Thyroid gland (tissue), 4 donors: Measurements from ENCODE around the gene SLC25A45. TPM values are rescaled to one million over a fixed set of nuclear protein-coding genes. Genes with fewer than 3 reads are reported as not detected.

Experiments used
- DNase-seq, 2 donors: peaks; one replicate each; pipeline ENCODE4 v3.0.0-alpha.2; 2019
- H3K27ac ChIP-seq, 3 donors: fragments of 200-600 bp; sonication (generic); 1 replicate in 2 of 3; 2 replicates in 1 of 3; pipeline ENCODE4 v1.5.1; 2016 to 2019; ENCODE audit warnings: mild to moderate bottlenecking in 1 of 3, moderate library complexity in 1 of 3
- H3K27me3 ChIP-seq: fragments of 200-600 bp; sonication (generic); one replicate; pipeline ENCODE4 v1.5.1; 2019
- H3K36me3 ChIP-seq, 2 donors: fragments of 200-600 bp; sonication (generic); one replicate each; pipeline ENCODE4 v1.5.1; 2016 to 2019
- H3K4me1 ChIP-seq, 2 donors: fragments of 200-600 bp; sonication (generic); one replicate each; pipeline ENCODE4 v1.5.1; 2017 to 2019
- H3K4me3 ChIP-seq, 3 donors: fragments of 200-600 bp; sonication (generic); replicated peaks in 1 of 3; 1 replicate in 2 of 3; 2 replicates in 1 of 3; pipeline ENCODE4 v1.5.1; 2016; ENCODE audit warnings: mild to moderate bottlenecking in 1 of 3
- H3K9me3 ChIP-seq: fragments of 200-600 bp; sonication (generic); one replicate; pipeline ENCODE4 v1.5.1; 2017
- CTCF ChIP-seq, 6 experiments: fragments of 200-600 bp in 3 of 6; fragments of 450-650 bp in 3 of 6; sonication (generic) in 3 of 6; IDR thresholded peaks; one replicate each; pipeline ENCODE4 v1.5.1; 2016 to 2019; ENCODE audit warnings: antibody characterized with exemption in 6 of 6, mild to moderate bottlenecking in 2 of 6, inconsistent platforms in 1 of 6, moderate library complexity in 1 of 6
- POLR2A ChIP-seq, 2 donors: fragments of 450-650 bp; IDR thresholded peaks; one replicate each; pipeline ENCODE4 v1.6.1; 2017; ENCODE audit warnings: antibody characterized with exemption in 2 of 2, mild to moderate bottlenecking in 2 of 2, moderate library complexity in 1 of 2
- WGBS, 2 donors: methylation state at CpG; one replicate each; pipeline ENCODE4 v1.1.5; 2017; 5-methylcytosine and 5-hydroxymethylcytosine counted together
- intact Hi-C: fragments of 100-400 bp; cut with DNase I; formaldehyde crosslinking; loops from one replicate; pipeline ENCODE4 v1.15.1; 2023
- total RNA-seq, 4 donors: library from RNA; depleted of rRNA; stranded (reverse); fragments of >200 nt; gene quantifications; one replicate each; pipeline ENCODE4 v1.2.3, GENCODE V29; 2016

SLC25A45 gene
- total RNA-seq, 4 donors from 2014 or later: 13.0 to 28.0 (median 20.9) TPM

GRCh38 chr11:65370659-65371049, 11.8 kb downstream of the SLC25A45 start:
- 71 to 82% methylated on average over 6 of the region's 6 CpGs for WGBS, 2 donors
- intact Hi-C loops: loop anchor here (5.0 kb wide), 2 partner anchors 42 to 147 kb away; no protein-coding TSS in a partner anchor
- DNase-seq: no peak
- no peak for TF ChIP-seq CTCF (IDR thresholded peaks at IDR 0.05)
- no peak for TF ChIP-seq POLR2A (IDR thresholded peaks at IDR 0.05)
- no peaks in the 10 kb centered on the region for H3K4me1 ChIP-seq
- H3K9me3 ChIP-seq: no peaks in the 10 kb centered on the region
- no peak overlapping the region for H3K27ac ChIP-seq
- H3K27me3 ChIP-seq: no peaks in the 10 kb centered on the region
- H3K4me3 ChIP-seq: no peak overlapping the region
- H3K36me3 ChIP-seq: no peaks in the 10 kb centered on the region

- TF ChIP-seq CTCF (IDR thresholded peaks at IDR 0.05) (peak; percentile 58 to 95 (median 80)), POLR2A (IDR thresholded peaks at IDR 0.05) (no peak)
- H3K27me3 ChIP-seq: no peaks in the 10 kb centered on the region
- H3K27ac ChIP-seq: no peak overlapping the region
- H3K36me3 ChIP-seq: no peaks in the 10 kb centered on the region
- H3K4me1 ChIP-seq: peaks cover 0 to 8% of the 10 kb centered on the region in 2 donors
- no peak overlapping the region for H3K4me3 ChIP-seq
- intact Hi-C loops: loop anchor here (10.0 kb wide), 1 partner anchor 98 kb away; no protein-coding TSS in a partner anchor
- WGBS, 2 donors: 13 to 14% methylated on average over 4 of the region's 4 CpGs
- peak; percentile 36 to 51 for DNase-seq
- no peaks in the 10 kb centered on the region for H3K9me3 ChIP-seq
These were observed 16.1 kb downstream of the SLC25A45 start for GRCh38 chr11:65366340-65366773.

GRCh38 chr11:65363770-65364169, 18.7 kb downstream of the SLC25A45 start:
- Histone ChIP-seq H3K27me3 (no peaks in the 10 kb centered on the region), H3K9me3 (no peaks in the 10 kb centered on the region), H3K4me1 (peaks cover 0 to 8% of the 10 kb centered on the region in 2 donors), H3K36me3 (no peaks in the 10 kb centered on the region), H3K27ac (no peak overlapping the region), H3K4me3 (no peak overlapping the region)
- intact Hi-C loops: loop anchor here (10.0 kb wide), 1 partner anchor 101 kb away; no protein-coding TSS in a partner anchor
- TF ChIP-seq POLR2A (IDR thresholded peaks at IDR 0.05): no peak
- no peak for TF ChIP-seq CTCF (IDR thresholded peaks at IDR 0.05)
- WGBS, 2 donors: 68 to 72% methylated on average over 3 of the region's 3 CpGs
- no peak for DNase-seq

- WGBS, 2 donors: 62 to 67% methylated on average over 6 of the region's 6 CpGs
- Histone ChIP-seq H3K27me3 (no peaks in the 10 kb centered on the region), H3K4me3 (no peak overlapping the region), H3K36me3 (no peaks in the 10 kb centered on the region), H3K9me3 (no peaks in the 10 kb centered on the region), H3K27ac (peak overlapping the region in 2 of 3 donors; percentile 17 to 20), H3K4me1 (peaks cover 0 to 8% of the 10 kb centered on the region in 2 donors)
- intact Hi-C loops: loop anchor here (10.0 kb wide), 1 partner anchor 102 kb away; no protein-coding TSS in a partner anchor
- TF ChIP-seq CTCF (IDR thresholded peaks at IDR 0.05): no peak
- no peak for TF ChIP-seq POLR2A (IDR thresholded peaks at IDR 0.05)
- peak; percentile 73 to 74 for DNase-seq
These were observed 19.5 kb downstream of the SLC25A45 start for GRCh38 chr11:65362966-65363365.

- intact Hi-C loops: loop anchor here (10.0 kb wide), 1 partner anchor 102 kb away; no protein-coding TSS in a partner anchor
- H3K27ac ChIP-seq: no peak overlapping the region
- 76 to 81% methylated on average over 10 of the region's 10 CpGs for WGBS, 2 donors
- peaks cover 0 to 8% of the 10 kb centered on the region in 2 donors for H3K4me1 ChIP-seq
- no peaks in the 10 kb centered on the region for H3K27me3 ChIP-seq
- TF ChIP-seq POLR2A (IDR thresholded peaks at IDR 0.05): no peak
- TF ChIP-seq CTCF (IDR thresholded peaks at IDR 0.05): no peak
- DNase-seq: no peak
- H3K9me3 ChIP-seq: no peaks in the 10 kb centered on the region
- no peak overlapping the region for H3K4me3 ChIP-seq
- H3K36me3 ChIP-seq: no peaks in the 10 kb centered on the region
These were observed 20.0 kb downstream of the SLC25A45 start for GRCh38 chr11:65362320-65362931.
